Esophagus muscularis mucosa (tissue), 3 donors: Measurements from ENCODE around the gene KCNJ6.

Experiments
- CTCF ChIP-seq, 3 experiments: fragments of 200-600 bp in 2 of 3; fragments of 450-650 bp in 1 of 3; sonication (generic) in 2 of 3; IDR thresholded peaks; one replicate each; pipeline ENCODE4 v1.5.1; 2017 to 2019; ENCODE audit warnings: antibody characterized with exemption in 3 of 3, mild to moderate bottlenecking in 2 of 3, moderate library complexity in 1 of 3
- POLR2A ChIP-seq: fragments of 450-650 bp; IDR thresholded peaks from one replicate; pipeline ENCODE4 v1.6.1; 2017; ENCODE audit warnings: antibody characterized with exemption, moderate library complexity, mild to moderate bottlenecking, low read depth

GRCh38 chr21:37793660-37794059 lies 122.6 kb downstream of the KCNJ6 start:
- TF ChIP-seq POLR2A (no peak), CTCF (IDR thresholded peaks at IDR 0.05) (no peak)
